ENCODE results near the gene DENND11.

DNA sequence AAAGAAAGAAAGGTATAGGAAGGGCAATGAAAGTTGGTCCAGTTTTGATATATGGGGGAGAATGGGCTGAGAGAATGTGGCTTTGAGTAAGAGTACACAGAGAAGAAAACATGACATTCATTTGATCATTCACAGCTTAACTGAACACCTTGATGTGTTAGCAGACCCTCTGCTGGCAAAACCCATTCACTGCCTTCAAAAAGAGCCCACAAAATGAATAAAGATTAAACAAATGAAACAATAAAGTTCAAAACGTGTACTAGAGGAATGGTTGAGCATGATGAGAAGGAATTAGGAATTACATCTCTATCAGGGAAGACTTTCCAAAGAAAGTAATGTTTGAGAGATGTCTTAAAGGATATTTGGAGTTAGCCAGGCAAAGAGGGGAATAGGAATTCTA, 8.3 kb upstream of the DENND11 start:
- TF ChIP-seq, protein P1, sequence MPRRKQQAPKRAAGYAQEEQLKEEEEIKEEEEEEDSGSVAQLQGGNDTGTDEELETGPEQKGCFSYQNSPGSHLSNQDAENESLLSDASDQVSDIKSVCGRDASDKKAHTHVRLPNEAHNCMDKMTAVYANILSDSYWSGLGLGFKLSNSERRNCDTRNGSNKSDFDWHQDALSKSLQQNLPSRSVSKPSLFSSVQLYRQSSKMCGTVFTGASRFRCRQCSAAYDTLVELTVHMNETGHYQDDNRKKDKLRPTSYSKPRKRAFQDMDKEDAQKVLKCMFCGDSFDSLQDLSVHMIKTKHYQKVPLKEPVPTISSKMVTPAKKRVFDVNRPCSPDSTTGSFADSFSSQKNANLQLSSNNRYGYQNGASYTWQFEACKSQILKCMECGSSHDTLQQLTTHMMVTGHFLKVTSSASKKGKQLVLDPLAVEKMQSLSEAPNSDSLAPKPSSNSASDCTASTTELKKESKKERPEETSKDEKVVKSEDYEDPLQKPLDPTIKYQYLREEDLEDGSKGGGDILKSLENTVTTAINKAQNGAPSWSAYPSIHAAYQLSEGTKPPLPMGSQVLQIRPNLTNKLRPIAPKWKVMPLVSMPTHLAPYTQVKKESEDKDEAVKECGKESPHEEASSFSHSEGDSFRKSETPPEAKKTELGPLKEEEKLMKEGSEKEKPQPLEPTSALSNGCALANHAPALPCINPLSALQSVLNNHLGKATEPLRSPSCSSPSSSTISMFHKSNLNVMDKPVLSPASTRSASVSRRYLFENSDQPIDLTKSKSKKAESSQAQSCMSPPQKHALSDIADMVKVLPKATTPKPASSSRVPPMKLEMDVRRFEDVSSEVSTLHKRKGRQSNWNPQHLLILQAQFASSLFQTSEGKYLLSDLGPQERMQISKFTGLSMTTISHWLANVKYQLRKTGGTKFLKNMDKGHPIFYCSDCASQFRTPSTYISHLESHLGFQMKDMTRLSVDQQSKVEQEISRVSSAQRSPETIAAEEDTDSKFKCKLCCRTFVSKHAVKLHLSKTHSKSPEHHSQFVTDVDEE (CRISPR knock-in tag; IDR thresholded peaks at IDR 0.05), result no peak
- TF ChIP-seq ARNTL (CRISPR knock-in tag; IDR thresholded peaks at IDR 0.05; ENCODE audit: borderline replicate concordance, low read depth) (no peak), ZNF565 (CRISPR knock-in tag; conservative IDR thresholded peaks at IDR 0.05; ENCODE audit: low read depth) (no peak), BACH2 (CRISPR knock-in tag; IDR thresholded peaks at IDR 0.05; ENCODE audit: borderline replicate concordance) (no peak), ZNF70 (CRISPR knock-in tag; IDR thresholded peaks at IDR 0.05) (no peak), ZFP30 (CRISPR knock-in tag; IDR thresholded peaks at IDR 0.05) (no peak), TCF4 (CRISPR knock-in tag; IDR thresholded peaks at IDR 0.05; ENCODE audit: borderline replicate concordance) (no peak), ZFP3 (CRISPR knock-in tag; IDR thresholded peaks at IDR 0.05) (no peak), GLIS3 (CRISPR knock-in tag; IDR thresholded peaks at IDR 0.05) (no peak)
- TF ChIP-seq, protein P2, sequence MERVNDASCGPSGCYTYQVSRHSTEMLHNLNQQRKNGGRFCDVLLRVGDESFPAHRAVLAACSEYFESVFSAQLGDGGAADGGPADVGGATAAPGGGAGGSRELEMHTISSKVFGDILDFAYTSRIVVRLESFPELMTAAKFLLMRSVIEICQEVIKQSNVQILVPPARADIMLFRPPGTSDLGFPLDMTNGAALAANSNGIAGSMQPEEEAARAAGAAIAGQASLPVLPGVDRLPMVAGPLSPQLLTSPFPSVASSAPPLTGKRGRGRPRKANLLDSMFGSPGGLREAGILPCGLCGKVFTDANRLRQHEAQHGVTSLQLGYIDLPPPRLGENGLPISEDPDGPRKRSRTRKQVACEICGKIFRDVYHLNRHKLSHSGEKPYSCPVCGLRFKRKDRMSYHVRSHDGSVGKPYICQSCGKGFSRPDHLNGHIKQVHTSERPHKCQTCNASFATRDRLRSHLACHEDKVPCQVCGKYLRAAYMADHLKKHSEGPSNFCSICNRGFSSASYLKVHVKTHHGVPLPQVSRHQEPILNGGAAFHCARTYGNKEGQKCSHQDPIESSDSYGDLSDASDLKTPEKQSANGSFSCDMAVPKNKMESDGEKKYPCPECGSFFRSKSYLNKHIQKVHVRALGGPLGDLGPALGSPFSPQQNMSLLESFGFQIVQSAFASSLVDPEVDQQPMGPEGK (CRISPR knock-in tag; IDR thresholded peaks at IDR 0.05; ENCODE audit: borderline replicate concordance), result no peak
- TF ChIP-seq, protein P3, sequence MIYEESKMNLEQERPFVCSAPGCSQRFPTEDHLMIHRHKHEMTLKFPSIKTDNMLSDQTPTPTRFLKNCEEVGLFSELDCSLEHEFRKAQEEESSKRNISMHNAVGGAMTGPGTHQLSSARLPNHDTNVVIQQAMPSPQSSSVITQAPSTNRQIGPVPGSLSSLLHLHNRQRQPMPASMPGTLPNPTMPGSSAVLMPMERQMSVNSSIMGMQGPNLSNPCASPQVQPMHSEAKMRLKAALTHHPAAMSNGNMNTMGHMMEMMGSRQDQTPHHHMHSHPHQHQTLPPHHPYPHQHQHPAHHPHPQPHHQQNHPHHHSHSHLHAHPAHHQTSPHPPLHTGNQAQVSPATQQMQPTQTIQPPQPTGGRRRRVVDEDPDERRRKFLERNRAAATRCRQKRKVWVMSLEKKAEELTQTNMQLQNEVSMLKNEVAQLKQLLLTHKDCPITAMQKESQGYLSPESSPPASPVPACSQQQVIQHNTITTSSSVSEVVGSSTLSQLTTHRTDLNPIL (CRISPR knock-in tag; IDR thresholded peaks at IDR 0.05; ENCODE audit: low read depth), result no peak
